BJ (cell line): ENCODE data around the gene HIGD1B. TPM values are rescaled to one million over a fixed set of nuclear protein-coding genes. Genes with fewer than 3 reads are reported as not detected.

ENCODE experiments used
- CTCF ChIA-PET: fragments of 350-600 bp; formaldehyde crosslinking; extraction: SDS; loops from one replicate; lab custom pipeline; 2021; ENCODE audit warnings: antibody characterized with exemption, inconsistent platforms; lab: Yijun Ruan, JAX
- POLR2A ChIA-PET: fragments of 300-600 bp; sonication (Branson Sonifier 250); formaldehyde crosslinking; extraction: SDS; loops from one replicate; lab custom pipeline; 2021; ENCODE audit warnings: antibody characterized with exemption; lab: Charles Lee
- DNase-seq: peaks from one replicate; pipeline ENCODE4 v3.0.0-alpha.2; 2011; ENCODE audit warnings: low read depth
- H3K27me3 ChIP-seq: 2 replicates; pipeline ENCODE4 v1.6.0; 2011; ENCODE audit warnings: low read length; ENCODE audit not compliant: control insufficient read depth, insufficient read depth
- H3K36me3 ChIP-seq: 2 replicates; pipeline ENCODE4 v1.5.1; 2011; ENCODE audit warnings: low read length; ENCODE audit not compliant: control insufficient read depth, insufficient read depth
- H3K4me3 ChIP-seq: 2 replicates; pipeline ENCODE4 v1.5.1; 2011; ENCODE audit warnings: low read depth, mild to moderate bottlenecking, control low read depth, low read length
- polyA plus RNA-seq: library from polyadenylated mRNA; depleted of rRNA; stranded (reverse); fragments of >200 nt; gene quantifications from 2 replicates; pipeline ENCODE4 v1.2.3, GENCODE V29; 2011
- TF ChIP-seq, protein P1 (sequence below): IDR thresholded peaks from 2 replicates; pipeline ENCODE4 v1.5.1; 2011; ENCODE audit warnings: low read depth, mild to moderate bottlenecking, control low read depth, inconsistent platforms, low read length, moderate library complexity; ENCODE audit not compliant: insufficient read depth

The HIGD1B gene
- polyA plus RNA-seq, 1 experiment = not detected

DNA sequence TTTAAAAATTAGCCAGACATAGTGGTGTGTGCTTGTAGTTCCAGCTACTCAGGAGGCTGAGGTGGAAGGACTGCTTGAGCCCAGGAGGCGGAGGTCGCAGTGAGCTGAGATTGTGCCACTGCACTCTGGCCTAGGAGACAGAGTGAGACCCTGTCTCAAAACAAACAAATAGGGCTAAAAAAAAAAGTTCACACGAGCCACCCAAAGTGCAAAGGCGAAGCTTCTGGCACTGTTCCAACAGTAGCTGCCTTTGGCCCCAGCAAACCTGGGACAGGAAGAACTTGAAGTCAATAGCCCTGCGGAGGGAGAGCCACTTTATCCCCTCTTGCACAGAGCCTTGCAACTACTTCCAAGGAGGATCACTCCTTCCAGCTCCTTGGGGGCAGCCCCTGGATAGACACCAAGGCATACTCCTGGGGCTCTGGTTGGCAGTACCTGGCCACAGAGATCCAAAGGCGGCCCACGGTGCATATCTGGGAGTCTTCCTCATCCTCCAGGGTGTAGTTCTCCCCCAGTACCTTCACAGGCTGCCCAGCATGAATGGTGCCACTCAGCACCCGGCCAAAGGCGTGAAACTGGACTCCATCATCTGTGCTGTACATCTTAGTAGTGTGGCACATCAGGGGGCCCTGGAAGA is 14.7 kb downstream of the HIGD1B start:
- ChIA-PET CTCF (interaction anchor here (0.6 to 19.5 kb wide), 8 partner anchors 13 to 945 kb away, joined by 3 to 452 read pairs (median 4); no protein-coding TSS in a partner anchor), POLR2A (no interaction called here)
- H3K36me3 ChIP-seq = peaks cover 29% of the 10 kb centered on the region
- H3K27me3 ChIP-seq = no peaks in the 10 kb centered on the region
- H3K4me3 ChIP-seq = no peak overlapping the region
- TF ChIP-seq, protein P1, sequence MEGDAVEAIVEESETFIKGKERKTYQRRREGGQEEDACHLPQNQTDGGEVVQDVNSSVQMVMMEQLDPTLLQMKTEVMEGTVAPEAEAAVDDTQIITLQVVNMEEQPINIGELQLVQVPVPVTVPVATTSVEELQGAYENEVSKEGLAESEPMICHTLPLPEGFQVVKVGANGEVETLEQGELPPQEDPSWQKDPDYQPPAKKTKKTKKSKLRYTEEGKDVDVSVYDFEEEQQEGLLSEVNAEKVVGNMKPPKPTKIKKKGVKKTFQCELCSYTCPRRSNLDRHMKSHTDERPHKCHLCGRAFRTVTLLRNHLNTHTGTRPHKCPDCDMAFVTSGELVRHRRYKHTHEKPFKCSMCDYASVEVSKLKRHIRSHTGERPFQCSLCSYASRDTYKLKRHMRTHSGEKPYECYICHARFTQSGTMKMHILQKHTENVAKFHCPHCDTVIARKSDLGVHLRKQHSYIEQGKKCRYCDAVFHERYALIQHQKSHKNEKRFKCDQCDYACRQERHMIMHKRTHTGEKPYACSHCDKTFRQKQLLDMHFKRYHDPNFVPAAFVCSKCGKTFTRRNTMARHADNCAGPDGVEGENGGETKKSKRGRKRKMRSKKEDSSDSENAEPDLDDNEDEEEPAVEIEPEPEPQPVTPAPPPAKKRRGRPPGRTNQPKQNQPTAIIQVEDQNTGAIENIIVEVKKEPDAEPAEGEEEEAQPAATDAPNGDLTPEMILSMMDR = no peak
- DNase-seq = no peak

GRCh38 chr17:44863061-44863918 is 15.6 kb downstream of the HIGD1B start:
- Histone ChIP-seq H3K4me3 (no peak overlapping the region), H3K36me3 (peaks cover 28% of the 10 kb centered on the region), H3K27me3 (no peaks in the 10 kb centered on the region)
- CTCF ChIA-PET = interaction anchor here (0.7 to 19.5 kb wide), 8 partner anchors 9 to 158 kb away, joined by 3 to 452 read pairs (median 13); partner anchors contain the start of gene HIGD1B
- POLR2A ChIA-PET = no interaction called here
- TF ChIP-seq, protein P1 = no peak
- DNase-seq = no peak

GRCh38 chr17:44864831-44865230 is 17.1 kb downstream of the HIGD1B start:
- no peak overlapping the region for H3K4me3 ChIP-seq
- ChIA-PET POLR2A (no interaction called here), CTCF (interaction anchor here (0.6 to 19.5 kb wide), 24 partner anchors 8 to 397 kb away, joined by 3 to 452 read pairs (median 4); partner anchors contain the start of gene HIGD1B)
- TF ChIP-seq, protein P1 = no peak
- peaks cover 22% of the 10 kb centered on the region for H3K36me3 ChIP-seq
- DNase-seq = no peak
- H3K27me3 ChIP-seq = no peaks in the 10 kb centered on the region

DNA sequence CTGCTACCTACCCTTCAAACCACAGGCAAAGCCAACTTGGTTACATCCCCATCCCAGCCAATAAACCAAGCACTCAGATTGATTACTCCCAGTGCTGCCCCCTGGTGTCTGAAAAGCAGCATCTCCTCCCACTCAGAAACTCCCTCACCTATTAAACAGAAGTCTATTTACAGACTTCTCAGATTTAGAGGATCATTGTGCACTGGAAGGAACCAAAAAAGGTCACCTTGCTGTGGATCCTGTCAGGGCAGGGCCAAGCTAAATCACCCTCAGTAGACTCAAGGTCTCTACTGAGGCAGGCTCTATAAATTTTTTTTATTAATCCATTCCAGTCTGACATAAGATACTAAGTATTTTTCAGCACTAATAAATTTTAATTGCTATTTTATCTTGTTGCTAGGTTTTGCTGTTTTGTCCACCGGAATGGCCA is 17.6 kb downstream of the HIGD1B start:
- Histone ChIP-seq H3K27me3 (no peaks in the 10 kb centered on the region), H3K36me3 (peaks cover 20% of the 10 kb centered on the region), H3K4me3 (no peak overlapping the region)
- DNase-seq = no peak
- POLR2A ChIA-PET = no interaction called here
- CTCF ChIA-PET = interaction anchor here (0.6 to 19.5 kb wide), 25 partner anchors 8 to 270 kb away, joined by 3 to 452 read pairs (median 5); partner anchors contain the start of genes ACBD4, HIGD1B and PLCD3
- TF ChIP-seq, protein P1 = peak; percentile 87

GRCh38 chr17:44865931-44866330 is 18.2 kb downstream of the HIGD1B start:
- POLR2A ChIA-PET = no interaction called here
- Histone ChIP-seq H3K27me3 (no peaks in the 10 kb centered on the region), H3K36me3 (peaks cover 19% of the 10 kb centered on the region), H3K4me3 (no peak overlapping the region)
- CTCF ChIA-PET = interaction anchor here (1.0 to 19.5 kb wide), 16 partner anchors 9 to 269 kb away, joined by 3 to 452 read pairs (median 6); partner anchors contain the start of genes ACBD4 and PLCD3
- TF ChIP-seq, protein P1 = no peak
- DNase-seq = peak; percentile 44
